ENCODE results near the gene SERPINB8.

The SERPINB8 gene

DNA sequence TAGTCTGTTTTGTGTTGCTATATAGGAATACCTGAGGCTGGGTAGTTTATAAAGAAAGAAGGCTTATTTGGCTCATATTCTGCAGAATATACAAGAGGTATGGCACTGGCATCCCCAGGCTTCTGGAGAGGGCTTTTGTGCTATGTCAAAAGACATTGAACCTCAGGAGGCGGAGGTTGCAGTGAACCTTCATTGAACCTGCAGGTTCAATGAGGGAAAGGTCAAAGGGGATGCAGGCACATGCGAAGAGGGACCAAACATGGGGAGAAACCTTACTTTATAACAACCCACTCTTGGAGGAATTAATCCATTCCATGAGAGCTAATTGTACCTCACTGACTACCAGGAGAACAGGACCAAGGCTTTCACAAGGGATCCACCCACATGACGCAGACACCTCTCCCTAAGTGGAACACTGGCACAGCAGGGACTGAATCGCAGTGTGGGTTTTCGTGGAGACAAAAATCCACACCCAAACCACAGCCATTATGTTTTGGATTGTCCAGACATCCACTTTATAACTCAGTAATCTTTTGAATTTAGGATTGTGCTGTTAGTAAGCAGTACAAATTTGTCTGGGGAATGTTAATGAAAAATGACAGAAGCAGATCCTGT is 4.1 kb upstream of the SERPINB8 start:
- DNase-seq: no peak

DNA sequence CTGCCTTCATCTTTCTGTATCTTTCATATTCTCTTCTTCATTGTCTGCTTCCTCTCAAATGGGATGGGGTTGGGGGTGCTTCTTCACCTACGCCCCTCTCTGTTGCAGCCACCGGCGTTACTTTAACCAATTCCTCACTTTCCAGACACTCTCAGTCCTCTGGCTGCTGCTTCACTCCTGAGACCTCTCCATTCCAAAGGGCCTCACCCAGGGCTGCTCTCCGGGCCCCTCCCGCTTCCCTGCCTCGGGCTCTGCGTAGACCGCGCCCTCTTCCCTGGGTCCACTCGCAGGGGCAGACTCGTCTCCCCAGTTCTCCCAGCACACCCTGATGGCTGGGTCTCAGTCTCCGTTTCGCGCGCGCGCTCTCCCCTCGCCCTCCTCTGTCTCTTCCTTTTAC is 926 bp downstream of the SERPINB8 start:
- no peak for DNase-seq

DNA sequence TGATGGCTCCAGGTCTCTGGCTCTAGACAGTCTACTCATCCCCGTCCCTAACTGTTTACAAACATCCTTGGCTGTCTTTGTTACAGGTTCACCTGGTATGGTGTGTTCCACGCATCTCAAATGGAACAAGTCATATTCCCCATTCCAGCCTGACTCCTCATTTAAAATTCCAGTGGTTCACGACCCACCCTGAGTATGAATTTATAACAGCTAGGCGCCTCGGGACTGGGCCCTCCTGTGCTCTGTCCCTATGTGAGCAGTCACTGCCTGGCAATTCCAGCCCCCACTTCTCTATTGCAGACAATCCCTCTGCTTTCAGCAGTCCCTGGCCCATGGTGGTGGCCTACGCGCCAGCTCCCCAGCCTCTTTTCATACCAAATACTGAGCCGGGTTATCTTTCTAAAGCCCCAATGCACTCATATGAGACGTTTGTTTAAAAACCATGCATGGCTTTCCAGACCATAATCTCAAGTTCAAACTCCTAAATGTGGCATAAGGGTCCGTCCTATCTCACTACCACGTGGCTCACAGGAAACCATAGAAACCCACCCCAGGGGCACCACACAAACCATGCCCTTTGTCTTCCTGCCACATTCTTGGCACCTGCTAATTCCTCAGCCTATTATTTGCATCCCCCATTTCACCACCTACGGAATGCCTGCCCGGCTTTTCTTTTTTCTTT is 1.6 kb downstream of the SERPINB8 start:
- no peak for DNase-seq

DNA sequence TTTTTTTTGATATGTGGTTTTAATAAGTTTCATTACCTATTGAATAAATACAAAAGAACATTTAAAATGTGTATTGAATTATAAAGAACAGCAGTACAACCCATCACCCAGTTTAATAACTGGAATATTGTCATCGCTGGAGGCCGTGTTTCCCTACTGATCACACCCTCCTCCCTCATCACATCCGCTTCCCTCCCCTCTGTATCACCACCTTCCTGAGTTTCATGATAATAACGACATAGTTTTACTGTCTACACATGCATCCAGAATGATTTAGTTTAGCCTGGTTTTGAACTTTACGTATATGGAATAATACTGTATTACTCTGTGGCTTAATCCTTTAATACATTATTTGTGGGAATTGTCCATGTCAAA is 2.1 kb downstream of the SERPINB8 start:
- DNase-seq: no peak

DNA sequence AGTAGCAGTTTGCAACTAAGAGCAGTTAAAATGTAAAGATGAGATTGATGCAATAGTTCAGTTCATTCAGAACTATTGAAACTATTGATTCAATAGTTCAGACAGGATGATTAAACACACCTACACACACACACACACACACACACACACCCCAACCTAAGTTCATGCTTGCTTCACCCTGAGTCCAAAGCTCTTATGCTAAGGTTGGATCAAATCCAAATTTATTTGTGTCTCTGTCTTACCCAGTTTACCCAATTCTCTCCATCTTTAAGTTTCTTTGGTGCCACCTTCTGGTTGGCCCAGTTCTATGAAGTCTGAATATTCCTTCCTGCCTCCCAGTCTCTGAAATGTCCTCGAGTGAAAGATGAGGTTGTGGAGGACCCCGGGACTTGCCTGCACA is 5.1 kb downstream of the SERPINB8 start:
- no peak for DNase-seq

DNA sequence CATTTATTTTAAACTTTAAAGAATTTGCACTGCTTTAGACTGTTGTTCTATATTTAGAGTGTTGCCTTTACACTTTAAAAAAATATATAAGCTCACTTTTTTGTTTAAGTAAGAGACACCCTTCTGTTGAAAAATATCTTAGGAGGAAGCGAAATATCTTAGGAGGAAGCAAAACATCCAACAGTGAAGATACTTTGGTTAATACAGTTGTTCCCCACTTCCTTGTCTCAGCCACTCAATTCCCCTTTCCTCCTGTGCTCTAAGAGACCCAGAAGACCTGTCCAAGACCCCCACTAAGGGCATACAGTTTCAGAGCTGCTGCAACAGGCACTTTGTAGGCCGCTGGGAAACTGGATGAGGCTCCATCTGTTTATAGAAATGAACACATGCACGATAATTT is 5.7 kb downstream of the SERPINB8 start:
- DNase-seq: no peak

DNA sequence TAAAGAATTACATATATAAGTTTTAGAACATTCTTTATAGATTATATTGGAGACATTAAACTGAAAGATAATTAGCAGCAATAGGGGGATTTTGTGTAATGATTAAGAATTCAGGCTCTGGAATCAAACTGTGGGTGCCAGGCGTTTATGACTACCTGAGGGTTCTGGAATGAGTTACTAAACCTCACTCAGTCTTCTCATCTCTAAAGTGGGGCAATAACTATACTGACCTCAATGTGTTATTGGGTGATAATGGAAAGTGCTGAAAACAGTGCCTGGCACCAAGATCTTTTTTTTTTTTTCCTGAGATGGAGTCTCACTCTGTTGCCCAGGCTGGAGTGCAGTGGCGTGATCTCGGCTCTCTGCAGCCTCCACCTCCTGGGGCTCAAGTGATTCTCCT is 7.2 kb downstream of the SERPINB8 start:
- no peak for DNase-seq

DNA sequence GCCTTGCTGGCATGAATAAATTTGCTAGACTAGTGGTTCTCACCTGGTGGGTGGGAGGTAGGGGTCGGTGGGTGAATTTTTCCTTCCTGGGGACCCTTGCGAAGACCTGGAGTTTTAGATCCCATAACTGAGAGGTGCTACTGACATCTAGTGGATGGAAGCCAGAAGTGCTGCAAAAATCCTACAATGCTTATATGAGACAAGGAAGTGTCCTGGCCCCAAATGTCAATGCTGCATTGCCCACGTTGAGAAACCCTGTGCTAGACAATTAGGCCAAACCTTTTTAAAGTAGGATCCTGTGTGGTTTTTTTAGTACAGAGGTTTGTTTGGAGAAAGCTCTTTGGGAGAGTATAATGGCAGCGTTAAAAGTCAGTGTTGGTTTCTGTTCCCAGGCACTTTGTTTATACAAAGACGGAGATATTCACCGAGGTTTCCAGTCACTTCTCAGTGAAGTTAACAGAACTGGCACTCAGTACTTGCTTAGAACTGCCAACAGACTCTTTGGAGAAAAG is 9.6 kb downstream of the SERPINB8 start:
- DNase-seq: peak; percentile 31

DNA sequence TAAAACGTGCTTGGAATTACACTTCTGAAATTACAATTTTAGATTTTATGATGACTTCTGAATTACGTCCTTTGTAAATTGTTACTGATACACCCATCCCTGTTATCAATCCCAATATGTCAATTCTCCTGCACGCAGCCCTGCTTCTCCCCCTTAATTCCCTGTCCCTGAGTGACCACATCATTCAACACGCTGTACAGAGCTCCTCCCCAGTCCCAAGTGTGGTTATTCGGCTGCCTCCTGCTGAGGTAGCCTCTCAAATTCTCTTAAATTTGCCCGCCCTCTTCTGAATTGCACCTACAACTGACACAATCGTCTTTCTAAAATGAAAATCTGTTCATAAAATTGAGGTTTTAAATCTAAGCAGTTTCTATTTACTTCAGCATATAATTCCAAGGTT is 10.1 kb downstream of the SERPINB8 start:
- no peak for DNase-seq

DNA sequence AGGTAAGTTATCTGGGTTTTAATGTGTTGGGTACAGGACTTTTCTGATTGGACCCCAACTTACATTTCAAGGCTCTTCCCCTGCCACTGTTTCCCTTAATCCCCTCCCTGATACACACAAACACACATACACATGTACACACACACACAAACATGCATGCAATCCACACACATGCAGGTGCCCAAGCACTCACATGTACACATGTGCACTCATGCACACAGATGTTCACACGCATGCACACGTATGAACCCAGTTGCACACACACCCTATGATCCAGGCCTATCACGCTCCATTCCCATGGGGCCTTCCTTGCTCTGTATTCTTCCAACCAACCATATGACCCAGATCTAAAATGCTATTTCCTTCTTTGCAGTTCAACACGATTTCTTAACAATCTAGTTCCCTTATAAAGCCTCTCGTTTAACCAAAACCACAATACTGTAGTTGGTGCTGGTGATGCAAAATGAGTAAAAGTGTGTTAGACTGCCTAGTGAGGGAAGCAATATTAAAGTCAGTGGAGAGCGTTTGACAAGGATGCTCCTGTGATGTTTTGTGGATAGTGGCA is 11.1 kb downstream of the SERPINB8 start:
- no peak for DNase-seq

DNA sequence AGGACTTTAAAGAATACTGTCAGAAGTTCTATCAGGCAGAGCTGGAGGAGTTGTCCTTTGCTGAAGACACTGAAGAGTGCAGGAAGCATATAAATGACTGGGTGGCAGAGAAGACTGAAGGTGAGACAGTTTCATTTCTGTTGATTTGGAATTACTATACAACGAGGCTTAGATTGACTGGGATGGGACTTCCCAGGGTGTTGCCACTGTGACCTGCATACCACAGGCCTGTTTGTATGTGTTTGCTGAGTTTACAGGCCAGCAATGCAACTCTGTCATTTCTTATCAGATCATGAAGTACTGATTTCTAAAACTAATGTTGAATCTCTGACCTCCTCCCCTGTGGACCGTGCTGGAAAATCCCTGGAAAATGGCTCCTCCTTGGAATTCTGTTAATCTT is 11.8 kb downstream of the SERPINB8 start:
- DNase-seq: no peak

DNA sequence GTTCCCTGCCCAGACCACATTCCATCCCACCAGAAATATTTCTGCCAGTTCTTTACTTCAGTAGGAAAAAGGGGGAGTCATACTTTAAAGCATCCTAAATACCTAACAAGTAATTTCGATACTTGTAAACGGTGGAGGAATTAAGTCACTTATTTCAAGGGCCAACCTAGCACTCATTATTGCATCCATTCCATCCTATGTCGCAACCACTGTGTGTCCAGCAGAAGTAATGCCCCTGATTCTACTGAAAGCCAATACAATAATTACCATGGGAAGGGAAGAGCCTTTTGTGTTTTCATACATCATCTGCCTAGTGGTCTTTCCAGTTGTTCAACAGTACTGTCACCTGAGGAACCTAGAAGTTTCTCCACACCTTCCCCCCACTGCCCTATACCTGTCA is 12.5 kb downstream of the SERPINB8 start:
- no peak for DNase-seq

DNA sequence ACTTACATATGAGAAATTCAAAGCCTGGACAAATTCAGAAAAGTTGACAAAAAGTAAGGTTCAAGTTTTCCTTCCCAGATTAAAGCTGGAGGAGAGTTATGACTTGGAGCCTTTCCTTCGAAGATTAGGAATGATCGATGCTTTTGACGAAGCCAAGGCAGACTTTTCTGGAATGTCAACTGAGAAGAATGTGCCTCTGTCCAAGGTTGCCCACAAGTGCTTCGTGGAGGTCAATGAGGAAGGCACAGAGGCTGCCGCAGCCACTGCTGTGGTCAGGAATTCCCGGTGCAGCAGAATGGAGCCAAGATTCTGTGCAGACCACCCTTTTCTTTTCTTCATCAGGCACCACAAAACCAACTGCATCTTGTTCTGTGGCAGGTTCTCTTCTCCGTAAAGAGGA is 17.0 kb downstream of the SERPINB8 start:
- no peak for DNase-seq

DNA sequence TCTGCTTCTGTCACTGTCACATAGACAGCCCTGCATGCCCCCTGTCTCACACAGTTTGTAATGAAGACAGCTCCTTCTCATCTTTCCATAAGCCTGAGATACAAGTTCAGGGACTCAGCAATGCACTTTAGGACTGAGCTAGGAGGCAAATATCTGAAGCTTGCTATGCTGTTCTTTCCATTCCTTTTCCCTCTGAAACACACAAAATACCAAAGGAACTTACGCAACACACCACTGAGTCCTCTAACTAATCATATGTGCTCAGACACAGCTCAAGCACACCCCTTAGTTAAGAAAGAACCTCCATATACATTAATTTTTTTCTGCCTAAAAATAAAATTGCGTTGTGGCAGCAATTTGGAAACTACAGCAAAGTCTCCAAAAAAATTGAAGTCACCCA is 17.9 kb downstream of the SERPINB8 start:
- no peak for DNase-seq

DNA sequence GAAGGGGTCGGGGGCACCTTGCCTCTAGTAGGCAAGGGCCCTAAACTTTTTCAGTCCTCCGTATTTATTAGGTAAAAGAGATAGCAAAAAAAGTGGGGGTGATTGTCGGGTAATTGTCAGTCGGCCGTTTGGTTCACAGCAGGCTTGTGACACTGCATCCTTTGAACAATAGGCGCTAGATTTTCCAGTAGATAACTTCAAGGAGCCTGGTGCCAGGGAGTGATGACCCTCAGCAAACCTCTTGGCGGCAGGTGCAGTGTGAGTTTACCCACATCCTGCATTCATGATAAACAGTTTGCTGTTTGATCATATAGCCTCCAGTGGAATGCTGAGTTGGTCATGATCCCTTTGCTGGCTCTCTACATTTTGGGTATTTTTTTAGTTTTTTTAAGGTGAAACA is 22.9 kb downstream of the SERPINB8 start:
- no peak for DNase-seq

DNA sequence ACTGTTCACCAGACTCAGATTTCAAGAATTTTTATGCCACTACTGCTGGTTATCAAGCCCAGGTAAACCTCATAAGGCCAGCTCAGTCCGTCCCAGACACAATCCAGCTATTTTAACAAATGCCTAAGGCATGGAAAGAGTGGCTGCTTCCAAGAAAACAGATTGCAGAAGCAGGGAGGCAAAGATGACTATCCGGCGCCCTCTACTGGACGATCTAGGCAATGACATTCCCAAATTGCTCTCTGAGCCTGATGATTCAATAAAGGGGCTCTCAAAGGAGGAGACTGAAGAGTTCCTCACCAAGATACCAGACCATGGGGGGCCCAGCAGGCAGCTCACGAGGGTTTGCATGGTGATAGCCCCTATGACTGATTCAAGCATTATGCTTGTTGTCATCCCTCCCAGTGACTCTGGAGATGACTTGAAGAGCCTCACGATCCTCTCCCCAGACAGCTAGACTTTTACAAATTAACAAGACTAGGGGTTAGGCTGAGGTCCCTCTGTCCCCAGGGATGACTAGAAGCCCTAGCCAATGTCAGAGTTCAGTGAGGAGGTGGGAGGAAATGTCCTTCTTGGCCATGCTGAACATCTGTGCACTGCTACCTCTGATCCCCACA is 25.0 kb downstream of the SERPINB8 start:
- peak; percentile 6 for DNase-seq

DNA sequence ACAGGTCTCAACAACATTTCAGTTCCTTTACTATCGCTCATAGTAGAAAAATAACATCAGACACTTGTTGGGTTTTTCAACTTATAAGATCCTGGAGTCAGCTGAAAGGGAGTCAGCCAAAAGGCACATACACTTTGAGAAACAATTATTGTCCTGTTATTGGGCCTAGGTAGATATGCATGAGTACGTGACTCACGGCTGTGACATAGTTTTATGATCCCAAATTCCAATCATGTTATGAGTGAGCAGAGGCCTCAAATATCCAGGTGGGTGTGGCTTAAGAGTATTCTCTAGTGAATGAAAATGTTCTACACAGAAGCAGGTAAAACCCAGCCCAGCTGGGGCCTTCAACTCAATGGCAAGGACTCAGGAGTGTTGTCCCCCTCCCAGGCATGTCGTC is 27.2 kb downstream of the SERPINB8 start:
- DNase-seq: no peak

DNA sequence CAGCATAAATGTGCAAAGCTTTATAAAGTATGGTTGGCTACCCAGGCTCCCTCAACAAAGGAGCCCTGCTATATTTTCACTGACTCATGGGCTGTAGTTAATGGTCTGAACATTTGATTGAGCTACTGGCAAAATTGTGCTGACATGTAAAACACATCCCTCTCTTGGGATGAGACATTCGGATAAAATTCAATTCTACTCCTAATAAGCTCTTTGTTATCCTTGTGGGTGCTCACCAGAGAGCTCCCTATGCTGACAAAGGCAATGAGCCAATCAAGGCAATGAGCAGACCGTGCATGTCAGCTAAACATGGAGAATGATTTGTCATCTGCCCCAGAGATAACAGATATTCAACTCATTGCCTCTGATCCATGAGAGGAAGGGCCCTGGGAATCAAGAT is 27.7 kb downstream of the SERPINB8 start:
- DNase-seq: no peak

DNA sequence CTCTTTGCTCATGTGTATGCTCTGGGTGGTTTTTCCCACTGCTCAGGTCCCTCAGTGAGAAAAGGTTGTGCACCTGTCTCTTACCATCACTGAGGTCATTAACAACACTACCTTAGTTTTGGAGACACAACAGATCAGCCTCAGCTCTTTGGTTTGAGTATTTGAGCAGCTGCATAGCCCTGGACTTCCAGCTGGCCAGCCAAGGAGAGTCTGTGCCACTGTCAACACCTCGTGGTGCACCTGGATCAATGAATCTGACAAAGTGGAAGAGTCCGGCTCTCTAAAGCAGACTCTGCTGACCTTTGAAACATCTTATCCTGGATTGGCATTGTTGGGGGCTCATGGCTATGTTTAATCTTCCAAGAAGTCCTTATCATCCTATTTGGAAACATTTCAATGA is 30.0 kb downstream of the SERPINB8 start:
- no peak for DNase-seq

DNA sequence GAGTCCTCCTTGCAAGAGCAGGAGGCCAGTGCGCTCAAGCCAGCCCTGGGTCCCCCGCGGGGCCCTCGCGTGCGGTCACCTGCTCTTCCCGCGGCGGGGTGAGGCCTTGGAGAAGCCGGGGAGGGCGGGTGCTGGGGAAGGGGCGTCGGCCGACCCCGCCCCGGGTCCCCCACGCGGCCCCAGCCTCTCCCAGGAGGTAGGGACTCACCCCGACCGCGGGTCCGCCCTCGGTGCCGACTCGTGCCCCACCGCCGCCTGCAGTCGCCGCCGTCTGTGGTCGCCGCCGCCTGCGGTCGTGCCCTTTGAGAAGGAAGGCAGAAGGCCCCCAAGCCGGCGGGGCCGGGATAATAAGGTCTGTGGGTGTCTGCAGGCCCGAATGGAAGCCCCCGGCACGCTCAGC is 32.7 kb downstream of the SERPINB8 start:
- DNase-seq: no peak

DNA sequence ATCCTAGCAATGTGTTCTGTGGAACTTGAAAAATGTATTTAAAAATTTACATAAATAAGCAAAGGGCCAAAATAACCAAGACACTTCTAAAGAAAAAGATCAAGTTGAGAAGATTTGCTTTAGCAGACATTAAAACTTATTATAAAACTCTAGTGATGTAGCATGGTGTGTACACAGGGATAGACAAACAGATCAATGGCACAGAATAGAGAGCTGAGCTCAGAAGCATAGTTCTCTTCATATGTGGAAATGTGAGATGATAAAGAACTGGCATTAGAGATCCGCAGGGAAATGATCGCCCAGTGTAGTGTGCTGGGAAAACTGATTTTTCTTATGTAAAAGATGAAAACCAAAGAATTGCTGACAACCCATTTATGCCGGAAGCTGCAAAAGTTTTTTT is 39.4 kb downstream of the SERPINB8 start:
- no peak for DNase-seq

DNA sequence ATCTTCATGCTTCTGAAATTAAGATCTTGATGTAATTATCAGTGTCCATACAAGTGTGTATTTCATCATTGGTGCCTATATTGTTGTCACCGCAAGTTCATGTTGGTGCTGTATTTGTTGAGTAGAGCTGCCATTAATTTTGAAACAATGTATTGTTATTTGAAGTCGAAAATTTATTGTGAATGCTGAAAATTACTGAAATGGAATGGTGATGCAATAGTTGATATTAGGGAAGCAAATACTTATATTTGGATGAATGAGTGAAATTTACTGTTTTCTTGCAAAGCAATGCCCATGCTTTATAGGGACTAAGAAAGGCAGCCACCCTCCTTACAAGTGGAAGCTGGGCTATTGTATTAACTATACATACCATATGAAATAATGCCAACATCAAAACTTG is 41.6 kb downstream of the SERPINB8 start:
- no peak for DNase-seq

DNA sequence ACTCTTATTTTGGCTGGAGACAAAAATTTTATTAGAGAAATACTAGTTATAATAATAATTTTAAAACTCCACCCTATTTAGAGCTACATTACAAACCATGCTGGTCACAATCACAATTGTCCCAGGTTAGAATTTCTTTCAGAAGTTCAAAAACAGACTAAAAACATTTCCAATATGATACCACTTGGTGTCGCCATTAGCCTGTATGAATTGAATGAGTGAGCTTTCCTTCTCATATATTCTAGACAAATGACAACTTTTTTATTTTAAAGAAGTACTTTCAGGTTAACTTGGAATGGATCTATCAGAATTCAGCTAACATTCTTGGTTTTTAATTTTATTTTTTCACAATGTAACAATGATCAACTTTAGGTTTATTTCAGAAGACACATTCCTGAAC is 48.0 kb downstream of the SERPINB8 start:
- DNase-seq: peak; percentile 27
